Measurements from ENCODE around the gene RNF213.

DNA sequence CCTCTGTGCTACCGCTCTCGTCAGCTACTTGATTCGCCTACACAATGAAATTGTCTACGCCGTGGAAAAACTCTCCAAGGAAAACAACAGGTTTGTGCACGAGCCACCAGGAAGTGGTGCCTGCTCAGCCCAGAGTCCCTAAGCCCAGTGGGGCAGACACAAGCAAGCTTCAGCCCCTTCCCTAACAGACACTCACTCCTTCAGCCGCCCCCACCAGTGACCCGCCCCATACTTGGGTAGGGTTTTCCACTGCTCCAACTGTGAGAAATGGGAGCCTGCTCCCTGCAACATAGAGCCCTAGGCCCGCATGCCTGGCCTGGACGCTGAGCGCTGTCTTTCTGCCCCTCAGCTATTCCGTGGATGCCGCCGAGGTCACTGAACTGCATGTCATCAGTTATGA lies 125.7 kb downstream of the RNF213 start:
- TF ChIP-seq, protein P1, sequence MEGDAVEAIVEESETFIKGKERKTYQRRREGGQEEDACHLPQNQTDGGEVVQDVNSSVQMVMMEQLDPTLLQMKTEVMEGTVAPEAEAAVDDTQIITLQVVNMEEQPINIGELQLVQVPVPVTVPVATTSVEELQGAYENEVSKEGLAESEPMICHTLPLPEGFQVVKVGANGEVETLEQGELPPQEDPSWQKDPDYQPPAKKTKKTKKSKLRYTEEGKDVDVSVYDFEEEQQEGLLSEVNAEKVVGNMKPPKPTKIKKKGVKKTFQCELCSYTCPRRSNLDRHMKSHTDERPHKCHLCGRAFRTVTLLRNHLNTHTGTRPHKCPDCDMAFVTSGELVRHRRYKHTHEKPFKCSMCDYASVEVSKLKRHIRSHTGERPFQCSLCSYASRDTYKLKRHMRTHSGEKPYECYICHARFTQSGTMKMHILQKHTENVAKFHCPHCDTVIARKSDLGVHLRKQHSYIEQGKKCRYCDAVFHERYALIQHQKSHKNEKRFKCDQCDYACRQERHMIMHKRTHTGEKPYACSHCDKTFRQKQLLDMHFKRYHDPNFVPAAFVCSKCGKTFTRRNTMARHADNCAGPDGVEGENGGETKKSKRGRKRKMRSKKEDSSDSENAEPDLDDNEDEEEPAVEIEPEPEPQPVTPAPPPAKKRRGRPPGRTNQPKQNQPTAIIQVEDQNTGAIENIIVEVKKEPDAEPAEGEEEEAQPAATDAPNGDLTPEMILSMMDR (IDR thresholded peaks at IDR 0.05; ENCODE audit: low read depth, low read length): no peak
- no peak for TF ChIP-seq EZH2phosphoT487 (IDR thresholded peaks at IDR 0.05; ENCODE audit: low read depth)

Measured in OCI-LY3 (cell line).